Astrocyte (in vitro differentiated cells and primary cell): ENCODE measurements around the gene APOC3.

Experiments used
- CTCF ChIP-seq: IDR thresholded peaks from 2 replicates; pipeline ENCODE4 v1.5.1; 2011; ENCODE audit warnings: low read depth, mild to moderate bottlenecking, inconsistent platforms, low read length, moderate library complexity; ENCODE audit not compliant: insufficient read depth
- EZH2 ChIP-seq: IDR thresholded peaks from 2 replicates; pipeline ENCODE4 v1.6.1; 2012; ENCODE audit warnings: mild to moderate bottlenecking, low read length, inconsistent platforms; ENCODE audit not compliant: insufficient read depth

GRCh38 chr11:116827461-116827860 is 2.2 kb upstream of the APOC3 start:
- no peak for TF ChIP-seq EZH2
- no peak for TF ChIP-seq CTCF
